Measurements from ENCODE around the gene COL20A1. TPM values are rescaled to one million over a fixed set of nuclear protein-coding genes. Genes with fewer than 3 reads are reported as not detected.

Gene COL20A1
- total RNA-seq, 1 experiment from 2014 or later: 2.3 TPM

- Histone ChIP-seq H3K18ac (ENCODE audit: insufficient read length, low read depth, low read length) (no peak overlapping the region), H3K23me2 (ENCODE audit: insufficient read length, low read depth, low read length, poor library complexity, severe bottlenecking) (peaks cover 3% of the 10 kb centered on the region), H4K5ac (ENCODE audit: insufficient read length, low read depth, low read length) (no peak overlapping the region), H2BK15ac (ENCODE audit: low read depth, low read length) (no peak overlapping the region), H3K14ac (ENCODE audit: insufficient read depth, low read length) (no peak overlapping the region), H2BK120ac (ENCODE audit: low read depth, low read length, poor library complexity, severe bottlenecking) (no peak overlapping the region), H2AFZ (ENCODE audit: low read length) (no peak overlapping the region), H3T11ph (ENCODE audit: low read length) (no peak overlapping the region), H3K27me3 (ENCODE audit: insufficient read depth, low read length) (no peaks in the 10 kb centered on the region), H3K4ac (ENCODE audit: low read depth, low read length) (no peak overlapping the region), H2BK5ac (ENCODE audit: insufficient read length, low read length) (no peak overlapping the region), H3K56ac (ENCODE audit: insufficient read length, low read depth, low read length) (no peak overlapping the region), H3K23ac (ENCODE audit: insufficient read length, low read depth, low read length) (no peak overlapping the region), H3K27ac (ENCODE audit: insufficient read length, low read depth, low read length) (no peak overlapping the region), H2BK20ac (ENCODE audit: low read depth, low read length, poor library complexity, severe bottlenecking) (no peak overlapping the region), H4K8ac (replicated peaks; ENCODE audit: insufficient read length, low read depth, low read length) (no peak overlapping the region), H2BK12ac (ENCODE audit: insufficient read length, low read depth, low read length) (no peak overlapping the region), H4K91ac (ENCODE audit: insufficient read length, low read depth, low read length) (no peak overlapping the region), H3K79me1 (ENCODE audit: insufficient read depth, low read depth, low read length, poor library complexity, severe bottlenecking) (no peaks in the 10 kb centered on the region), H2AK5ac (ENCODE audit: insufficient read length, low read length) (no peak overlapping the region), H3K9ac (ENCODE audit: extremely low read depth, insufficient read length, low read length) (no peak overlapping the region), H4K20me1 (ENCODE audit: control insufficient read depth, insufficient read depth, insufficient read length) (no peaks in the 10 kb centered on the region), H3K4me2 (ENCODE audit: insufficient read depth, insufficient read length, low read length) (no peak overlapping the region), H3K9me3 (ENCODE audit: control insufficient read depth, low read depth, low read length) (no peaks in the 10 kb centered on the region), H3K79me2 (ENCODE audit: insufficient read depth, low read length) (no peaks in the 10 kb centered on the region), H3K4me1 (ENCODE audit: insufficient read depth, low read length) (no peaks in the 10 kb centered on the region)
- Mint-ChIP-seq H3K27me3 (ENCODE audit: low read depth) (no peaks in the 10 kb centered on the region), H3K36me3 (ENCODE audit: insufficient read depth in 1 of 3, low read depth in 3 of 3) (peaks cover 8 to 65% (median 50%) of the 10 kb centered on the region in 3 experiments; a peak in 6 of 7 replicates), H3K4me1 (no peaks in the 10 kb centered on the region), H3K4me3 (no peak overlapping the region), H3K27ac (no peak overlapping the region; a peak in 1 of 7 replicates), H3K9me3 (no peaks in the 10 kb centered on the region)
- TF ChIP-seq CTCF (conservative IDR thresholded peaks at IDR 0.05): no peak
- no CpG with 5 or more reads among the region's 13 CpGs for WGBS (ENCODE audit: extremely low coverage, insufficient read length, low lambda C conversion rate)
- no peak for DNase-seq
Observed at GRCh38 chr20:63284981-63285524, 7.9 kb upstream of the COL20A1 start.

Measured in H9 (cell line).